ENCODE data around the gene HBM. TPM values are rescaled to one million over a fixed set of nuclear protein-coding genes. Genes with fewer than 3 reads are reported as not detected.
"Not testable (repeated sequence)": the region's sequence is repeated elsewhere in the genome, so short reads cannot be mapped to it uniquely, and the experiment has no call there.

HBM gene
- total RNA-seq, 1 donor, result not detected

DNA sequence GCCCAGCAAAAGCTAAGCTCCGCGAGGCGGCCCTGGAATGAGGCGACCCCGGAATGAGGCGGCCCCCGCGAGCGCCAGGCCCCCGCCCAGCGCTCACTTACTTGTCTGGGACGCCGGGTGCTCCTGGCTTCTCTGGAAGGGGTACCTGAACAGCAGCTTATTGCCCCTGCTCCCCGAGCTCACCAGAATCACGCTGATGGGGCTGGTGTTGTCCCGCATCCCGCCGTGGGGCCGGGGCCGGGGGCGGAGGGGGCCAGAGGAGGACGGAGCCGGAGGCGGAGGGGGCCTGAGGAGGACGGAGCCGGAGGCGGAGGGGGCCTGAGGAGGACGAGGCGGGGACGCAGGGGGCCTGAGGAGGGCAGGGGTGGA, 27.7 kb upstream of the HBM start:
- H3K4me3 ChIP-seq (ENCODE audit: low read length), result peak overlapping the region; percentile 46
- H3K9me3 ChIP-seq (ENCODE audit: low read depth, low read length), result no peaks in the 10 kb centered on the region
- H3K4me1 ChIP-seq (ENCODE audit: insufficient read depth, low read length), result peaks cover 10% of the 10 kb centered on the region
- H3K27me3 ChIP-seq (ENCODE audit: insufficient read depth, low read length), result no peaks in the 10 kb centered on the region

DNA sequence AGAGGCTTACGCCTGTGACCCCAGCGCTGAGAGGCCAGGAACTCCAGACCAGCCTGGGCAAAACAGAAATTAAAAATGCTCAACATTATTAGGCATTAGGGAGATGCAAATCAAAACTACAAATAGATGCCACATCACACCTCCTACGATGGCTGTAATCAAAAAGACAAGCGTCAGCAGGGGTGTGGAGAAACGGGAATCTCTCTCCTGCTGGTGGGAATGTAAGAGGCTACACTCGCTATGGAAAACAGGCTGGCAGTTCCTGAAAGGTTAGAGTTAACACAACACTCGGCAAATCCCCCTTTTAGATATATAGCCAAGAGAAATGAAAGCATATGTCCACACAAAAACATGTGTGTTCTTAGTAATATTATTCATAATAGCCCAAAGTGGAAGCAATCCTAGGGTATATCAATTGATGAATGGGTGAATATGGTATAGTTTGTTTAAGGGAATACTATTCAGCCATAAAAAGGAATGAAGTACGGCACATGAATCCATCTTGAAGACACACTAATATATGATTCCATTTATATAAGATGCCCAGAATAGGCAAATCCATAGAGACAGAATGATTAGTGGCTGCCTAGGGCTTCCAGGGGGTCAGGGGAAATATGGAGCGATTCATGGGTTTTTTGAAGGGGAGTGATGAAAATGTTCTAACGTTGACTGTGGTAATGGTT, 25.5 kb upstream of the HBM start:
- Histone ChIP-seq H3K27me3 (ENCODE audit: insufficient read depth, low read length) (no peaks in the 10 kb centered on the region), H3K4me1 (ENCODE audit: insufficient read depth, low read length) (peaks cover 10% of the 10 kb centered on the region), H3K9me3 (ENCODE audit: low read depth, low read length) (no peaks in the 10 kb centered on the region), H3K4me3 (ENCODE audit: low read length) (no peak overlapping the region)

DNA sequence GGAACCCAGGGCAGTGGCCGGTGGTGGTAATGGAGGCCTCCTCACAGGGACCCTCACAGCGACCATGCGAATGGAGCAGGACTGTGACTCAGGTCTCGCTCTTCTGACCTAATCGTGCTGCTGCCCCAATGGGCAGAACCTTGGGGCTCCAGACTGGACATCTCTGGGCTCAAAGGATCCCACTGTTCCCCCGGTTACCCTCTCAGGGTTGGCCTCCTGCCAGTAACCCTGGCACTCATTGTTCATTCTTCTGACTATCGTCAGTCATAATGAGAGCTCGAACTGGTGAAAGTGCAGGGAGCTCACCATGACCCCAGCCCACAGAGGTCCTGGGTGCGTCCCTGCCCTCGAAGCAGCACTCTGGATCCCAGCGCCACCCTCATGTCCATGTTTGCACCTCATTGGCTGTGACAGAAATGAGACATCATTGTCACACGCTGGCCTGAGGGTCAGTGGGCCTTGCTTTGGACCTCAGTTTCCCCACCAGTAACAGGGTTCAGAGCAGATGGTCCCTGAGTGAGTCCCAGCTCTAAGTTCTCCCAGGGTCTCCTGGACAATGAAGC, 23.3 kb upstream of the HBM start:
- H3K4me1 ChIP-seq (ENCODE audit: insufficient read depth, low read length), result peaks cover 6% of the 10 kb centered on the region
- no peaks in the 10 kb centered on the region for H3K27me3 ChIP-seq (ENCODE audit: insufficient read depth, low read length)
- H3K4me3 ChIP-seq (ENCODE audit: low read length), result no peak overlapping the region
- H3K9me3 ChIP-seq (ENCODE audit: low read depth, low read length), result no peaks in the 10 kb centered on the region

DNA sequence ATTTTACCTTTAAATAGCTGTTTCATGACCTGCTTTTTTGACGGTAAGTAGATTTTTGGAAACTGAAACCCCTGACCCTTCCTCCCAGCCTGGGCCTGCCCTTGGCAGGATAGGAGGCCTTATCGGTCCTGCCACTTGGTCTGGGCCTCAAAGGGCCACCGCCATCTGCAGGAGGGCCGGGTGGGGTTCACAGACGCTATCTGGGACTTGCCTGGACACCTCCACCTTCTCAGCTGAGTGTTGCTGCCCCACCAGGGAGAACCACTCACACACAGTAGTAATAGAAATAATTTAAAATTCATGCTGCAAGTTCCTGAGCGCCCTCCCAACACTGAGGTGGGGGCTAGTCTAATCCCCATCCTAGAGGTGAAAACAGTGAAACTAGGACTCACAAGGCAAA, 22.7 kb upstream of the HBM start:
- no peaks in the 10 kb centered on the region for H3K27me3 ChIP-seq (ENCODE audit: insufficient read depth, low read length)
- H3K4me3 ChIP-seq (ENCODE audit: low read length), result no peak overlapping the region
- H3K9me3 ChIP-seq (ENCODE audit: low read depth, low read length), result no peaks in the 10 kb centered on the region
- no peaks in the 10 kb centered on the region for H3K4me1 ChIP-seq (ENCODE audit: insufficient read depth, low read length)

DNA sequence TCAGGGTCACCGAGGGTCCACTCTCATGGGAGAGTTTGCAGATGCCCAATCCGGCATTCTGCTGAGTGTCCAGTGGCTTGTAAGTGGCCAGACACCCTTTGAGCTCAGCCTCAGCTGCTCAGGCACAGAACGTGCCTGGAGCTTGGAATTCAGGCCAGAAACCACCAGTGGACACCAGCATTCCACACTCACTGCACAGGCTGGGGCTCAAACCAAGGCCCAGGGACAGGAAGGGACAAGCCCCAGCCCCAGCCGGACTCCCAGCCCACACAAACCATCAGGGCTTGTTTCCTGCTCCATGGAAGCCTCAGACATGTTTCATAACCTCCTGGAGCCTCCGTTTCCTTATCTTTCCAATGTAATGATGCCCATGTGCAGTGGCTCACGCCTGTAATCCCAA, 22.3 kb upstream of the HBM start:
- Histone ChIP-seq H3K4me3 (ENCODE audit: low read length) (no peak overlapping the region), H3K4me1 (ENCODE audit: insufficient read depth, low read length) (no peaks in the 10 kb centered on the region), H3K9me3 (ENCODE audit: low read depth, low read length) (no peaks in the 10 kb centered on the region), H3K27me3 (ENCODE audit: insufficient read depth, low read length) (no peaks in the 10 kb centered on the region)

DNA sequence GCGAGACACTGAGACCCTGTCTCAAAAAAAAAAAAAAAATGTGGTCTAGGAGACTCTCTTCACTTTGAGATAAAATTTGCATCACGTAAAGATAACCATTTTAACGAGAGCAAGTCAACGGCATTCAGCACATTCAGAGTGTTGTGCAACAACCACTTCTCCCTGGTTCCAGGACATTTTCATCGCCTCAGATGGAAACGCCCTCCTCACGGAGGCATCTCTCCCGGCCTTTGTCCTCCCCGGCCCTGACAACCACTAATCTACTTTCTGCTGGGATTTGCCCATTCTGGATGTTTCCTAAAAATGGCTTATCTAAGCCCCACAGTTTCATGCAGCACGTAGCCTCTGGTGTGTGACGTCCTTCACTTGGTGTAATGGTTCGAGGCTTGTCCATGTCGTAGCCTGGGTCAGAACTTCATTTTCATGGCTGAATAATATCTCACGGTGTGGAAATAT, 21.0 kb upstream of the HBM start:
- Histone ChIP-seq H3K4me3 (ENCODE audit: low read length) (no peak overlapping the region), H3K9me3 (ENCODE audit: low read depth, low read length) (no peaks in the 10 kb centered on the region), H3K27me3 (ENCODE audit: insufficient read depth, low read length) (peaks cover 3% of the 10 kb centered on the region), H3K4me1 (ENCODE audit: insufficient read depth, low read length) (no peaks in the 10 kb centered on the region)

DNA sequence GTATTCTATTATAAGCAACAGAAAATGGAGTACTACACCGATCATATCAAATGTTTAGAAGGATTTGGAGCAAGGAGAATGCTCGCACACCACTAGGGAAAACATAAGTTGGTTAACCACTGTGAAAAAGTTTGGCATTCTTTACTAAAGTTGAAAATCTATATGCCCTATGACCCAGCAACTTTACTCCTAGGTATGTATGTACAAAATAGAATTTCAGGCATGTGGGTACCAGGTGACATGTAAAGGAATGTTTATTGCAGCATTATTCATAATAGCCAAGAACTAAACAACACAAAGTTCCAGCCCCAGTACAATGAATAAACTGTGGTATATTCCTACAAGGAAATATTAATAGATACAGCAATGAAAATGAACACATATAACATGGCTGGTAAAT, 19.1 kb upstream of the HBM start:
- peaks cover 3% of the 10 kb centered on the region for H3K27me3 ChIP-seq (ENCODE audit: insufficient read depth, low read length)
- H3K4me1 ChIP-seq (ENCODE audit: insufficient read depth, low read length), result no peaks in the 10 kb centered on the region
- H3K4me3 ChIP-seq (ENCODE audit: low read length), result no peak overlapping the region
- H3K9me3 ChIP-seq (ENCODE audit: low read depth, low read length), result no peaks in the 10 kb centered on the region

DNA sequence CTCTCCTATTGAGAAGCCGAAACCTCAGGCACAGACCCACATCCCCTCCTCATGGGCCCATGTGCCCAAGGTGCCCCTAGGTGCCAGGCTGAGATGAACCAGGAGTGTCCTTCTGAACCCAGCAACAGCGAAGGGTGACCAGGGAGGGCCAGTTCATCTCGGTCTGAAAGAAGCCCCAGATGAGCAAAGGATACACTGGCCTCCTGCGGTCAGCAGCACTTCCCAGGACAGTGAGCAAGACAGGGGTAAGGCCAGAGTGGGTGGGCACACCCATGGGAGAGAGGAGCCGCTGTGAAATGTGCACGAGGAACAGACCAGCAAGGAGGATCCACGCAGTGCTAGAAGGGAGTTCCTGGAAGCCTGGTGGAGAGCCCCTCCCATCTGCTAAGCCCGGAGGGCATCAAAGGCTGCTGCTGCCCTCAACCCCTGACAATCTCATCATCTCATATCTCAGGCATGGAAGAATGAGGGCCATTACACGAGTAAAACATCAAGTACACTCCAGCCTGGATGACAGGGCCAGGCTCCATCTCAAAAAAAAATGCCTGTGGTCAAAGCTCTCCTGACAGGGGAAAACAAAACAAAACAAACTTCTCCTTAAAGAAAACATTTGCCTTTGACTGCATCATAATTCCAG, 16.6 kb upstream of the HBM start:
- Histone ChIP-seq H3K4me3 (ENCODE audit: low read length) (no peak overlapping the region), H3K4me1 (ENCODE audit: insufficient read depth, low read length) (no peaks in the 10 kb centered on the region), H3K9me3 (ENCODE audit: low read depth, low read length) (no peaks in the 10 kb centered on the region), H3K27me3 (ENCODE audit: insufficient read depth, low read length) (peaks cover 3% of the 10 kb centered on the region)

DNA sequence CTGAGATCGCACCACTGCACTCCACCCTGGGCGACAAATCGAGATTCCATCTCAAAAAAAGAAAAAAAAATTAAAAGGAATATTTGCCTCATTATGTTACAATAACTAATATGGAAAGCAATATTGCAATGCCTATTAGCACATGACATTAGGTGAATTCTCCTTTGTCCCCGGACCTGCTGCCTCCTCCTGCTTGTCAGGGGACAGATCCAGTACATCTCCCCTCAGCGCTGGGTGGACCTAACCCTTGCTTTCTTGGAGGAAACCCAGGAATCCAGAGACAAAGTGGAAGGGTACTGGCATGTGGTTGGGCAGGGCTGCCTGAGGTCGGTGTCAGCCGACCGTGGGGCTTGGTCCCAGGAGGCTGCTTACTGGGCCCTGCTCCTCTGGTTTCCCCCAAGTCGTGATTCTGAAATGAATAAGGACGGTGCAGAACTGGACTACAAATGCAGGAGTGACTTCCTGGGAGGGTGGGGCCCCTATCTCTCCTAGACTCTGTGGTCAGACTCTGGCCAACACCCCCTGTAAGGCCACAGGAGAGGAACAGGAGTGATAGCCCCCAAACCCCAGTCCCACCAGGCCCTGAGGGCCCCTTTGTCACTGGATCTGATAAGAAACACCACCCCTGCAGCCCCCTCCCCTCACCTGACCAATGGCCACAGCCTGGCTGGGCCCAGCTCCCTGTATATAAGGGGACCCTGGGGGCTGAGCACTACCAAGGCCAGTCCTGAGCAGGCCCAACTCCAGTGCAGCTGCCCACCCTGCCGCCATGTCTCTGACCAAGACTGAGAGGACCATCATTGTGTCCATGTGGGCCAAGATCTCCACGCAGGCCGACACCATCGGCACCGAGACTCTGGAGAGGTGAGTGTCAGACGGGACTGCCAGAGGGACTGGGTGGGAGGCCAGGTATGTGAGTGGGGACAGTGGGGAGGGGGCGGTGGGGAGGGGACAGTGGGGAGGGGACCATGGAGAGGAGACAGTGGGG, 13.3 kb upstream of the HBM start, which contains the start of gene HBZ:
Gene HBZ (plus strand): TSS at position 504 of the 988 bp plus-strand sequence. CDS start 266 bp downstream, at position 770.
- no peaks in the 10 kb centered on the region for H3K9me3 ChIP-seq (ENCODE audit: low read depth, low read length)
- peaks cover 8% of the 10 kb centered on the region for H3K4me1 ChIP-seq (ENCODE audit: insufficient read depth, low read length)
- no peak within 1 kb of the TSS for H3K4me3 ChIP-seq (ENCODE audit: low read length)
- peaks cover 20% of the 10 kb centered on the region for H3K27me3 ChIP-seq (ENCODE audit: insufficient read depth, low read length)

DNA sequence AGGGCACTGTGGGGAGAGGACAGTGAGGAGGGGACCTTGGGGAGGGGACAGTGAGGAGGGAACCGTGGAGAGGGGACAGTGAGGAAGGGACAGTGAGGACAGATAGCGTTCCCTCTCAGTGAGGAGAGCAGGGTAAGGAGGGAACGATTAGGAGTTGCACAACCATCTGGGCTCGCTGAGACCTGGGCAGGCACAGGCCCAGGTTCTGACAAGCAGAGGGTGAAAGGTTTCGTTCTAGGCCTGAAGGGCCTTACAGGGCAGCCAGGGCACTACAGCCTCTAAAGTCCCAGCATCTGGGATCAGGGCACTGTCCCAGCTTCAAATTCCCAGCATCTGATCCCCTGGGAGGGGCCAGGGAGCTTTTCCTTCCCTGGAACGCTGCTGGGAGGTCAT, 12.7 kb upstream of the HBM start:
- not testable (repeated sequence) for H3K4me3 ChIP-seq (ENCODE audit: low read length); H3K4me1 ChIP-seq (ENCODE audit: insufficient read depth, low read length); H3K9me3 ChIP-seq (ENCODE audit: low read depth, low read length)
- H3K27me3 ChIP-seq (ENCODE audit: insufficient read depth, low read length), result peaks cover 20% of the 10 kb centered on the region

DNA sequence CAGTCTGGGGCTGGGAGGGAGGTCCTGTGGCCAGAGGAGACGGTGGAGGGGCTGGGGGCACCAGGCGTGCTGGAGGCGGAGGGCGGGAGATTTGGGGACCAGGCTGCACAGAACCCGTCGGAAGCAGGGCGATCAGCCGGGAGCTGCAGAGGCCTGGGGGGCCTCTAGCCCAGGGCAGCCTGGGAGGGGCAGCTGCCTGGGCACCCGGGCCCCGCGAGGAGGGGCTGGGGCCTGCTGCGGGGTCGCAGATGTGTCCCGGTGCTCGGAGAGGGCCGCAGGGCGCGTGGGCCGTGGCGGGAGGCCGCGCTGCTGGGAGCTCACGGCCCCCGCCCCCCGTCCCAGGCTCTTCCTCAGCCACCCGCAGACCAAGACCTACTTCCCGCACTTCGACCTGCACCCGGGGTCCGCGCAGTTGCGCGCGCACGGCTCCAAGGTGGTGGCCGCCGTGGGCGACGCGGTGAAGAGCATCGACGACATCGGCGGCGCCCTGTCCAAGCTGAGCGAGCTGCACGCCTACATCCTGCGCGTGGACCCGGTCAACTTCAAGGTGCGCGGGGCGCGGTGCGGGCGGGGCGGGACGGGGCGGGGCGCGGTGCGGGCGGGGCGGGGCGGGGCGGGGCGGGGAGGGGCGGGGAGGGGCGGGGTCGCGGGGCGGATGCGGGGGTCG, 12.1 kb upstream of the HBM start:
- H3K4me1 ChIP-seq (ENCODE audit: insufficient read depth, low read length); H3K4me3 ChIP-seq (ENCODE audit: low read length); H3K9me3 ChIP-seq (ENCODE audit: low read depth, low read length): not testable (repeated sequence)
- H3K27me3 ChIP-seq (ENCODE audit: insufficient read depth, low read length), result peaks cover 20% of the 10 kb centered on the region

DNA sequence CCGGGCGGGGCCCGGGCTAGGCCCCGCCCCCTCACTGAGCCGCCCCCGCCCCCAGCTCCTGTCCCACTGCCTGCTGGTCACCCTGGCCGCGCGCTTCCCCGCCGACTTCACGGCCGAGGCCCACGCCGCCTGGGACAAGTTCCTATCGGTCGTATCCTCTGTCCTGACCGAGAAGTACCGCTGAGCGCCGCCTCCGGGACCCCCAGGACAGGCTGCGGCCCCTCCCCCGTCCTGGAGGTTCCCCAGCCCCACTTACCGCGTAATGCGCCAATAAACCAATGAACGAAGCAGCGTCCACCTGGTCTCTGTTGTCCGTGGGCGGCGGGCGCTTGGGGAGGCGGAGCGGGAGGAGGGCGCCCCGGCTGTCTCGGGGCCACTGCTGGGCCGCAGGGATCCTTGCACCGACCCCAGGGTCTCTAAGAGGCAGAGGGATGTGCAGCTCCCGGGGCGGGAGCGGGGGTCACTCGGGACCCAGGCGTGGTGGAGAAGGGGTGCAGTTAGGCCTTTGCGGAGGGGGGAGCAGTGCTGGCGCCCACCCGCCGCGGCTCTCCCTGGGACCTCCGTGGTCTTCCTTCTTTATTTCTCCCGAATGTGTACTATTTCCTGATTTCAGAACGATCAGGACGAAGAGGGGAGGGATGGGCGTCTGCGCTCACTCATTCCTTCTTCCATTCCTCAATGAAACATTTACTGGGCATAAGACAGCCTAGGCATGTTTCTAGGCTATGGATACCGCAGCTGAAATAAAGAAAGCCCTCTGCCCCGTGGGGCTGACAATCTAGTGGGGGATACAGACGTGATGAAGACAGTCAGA, 11.4 kb upstream of the HBM start:
- Histone ChIP-seq H3K27me3 (ENCODE audit: insufficient read depth, low read length) (peaks cover 17% of the 10 kb centered on the region), H3K4me3 (ENCODE audit: low read length) (peak overlapping the region; percentile 0), H3K4me1 (ENCODE audit: insufficient read depth, low read length) (peaks cover 8% of the 10 kb centered on the region), H3K9me3 (ENCODE audit: low read depth, low read length) (no peaks in the 10 kb centered on the region)

DNA sequence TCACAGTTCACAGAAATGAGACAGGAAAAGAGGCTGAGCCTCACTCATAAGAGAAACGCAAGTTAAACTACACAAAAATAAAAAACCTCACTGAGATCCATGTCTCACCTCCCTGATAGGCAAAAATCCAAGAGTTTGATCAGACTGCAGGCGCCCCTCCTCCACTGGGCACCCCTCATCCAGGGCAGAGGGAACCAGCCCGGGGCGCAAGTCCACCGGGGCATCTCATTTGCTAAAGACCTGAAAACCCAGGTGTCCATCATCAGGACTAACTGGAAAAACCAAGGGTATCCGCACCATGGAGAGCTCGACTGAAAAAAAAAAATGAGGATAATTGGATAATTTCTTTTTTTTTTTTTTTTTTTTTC, 10.8 kb upstream of the HBM start:
- Histone ChIP-seq H3K4me1 (ENCODE audit: insufficient read depth, low read length) (peaks cover 8% of the 10 kb centered on the region), H3K4me3 (ENCODE audit: low read length) (no peak overlapping the region), H3K27me3 (ENCODE audit: insufficient read depth, low read length) (peaks cover 17% of the 10 kb centered on the region), H3K9me3 (ENCODE audit: low read depth, low read length) (no peaks in the 10 kb centered on the region)
